Measurements from ENCODE around the gene LAMA4. TPM values are rescaled to one million over a fixed set of nuclear protein-coding genes. Genes with fewer than 3 reads are reported as not detected.

The LAMA4 gene
- total and polyA plus RNA-seq, 2 of the 13 experiments (the other 11 are each of a cell fraction or from before 2014, with no cell fraction given): not detected

- TF ChIP-seq ZHX2 (IDR thresholded peaks at IDR 0.05; ENCODE audit: low read depth): no peak
- no peak for TF ChIP-seq ZHX2 (CRISPR knock-in tag; IDR thresholded peaks at IDR 0.05; ENCODE audit: borderline replicate concordance)
- TF ChIP-seq ZNF343 (CRISPR knock-in tag; IDR thresholded peaks at IDR 0.05): no peak
- TF ChIP-seq MTF1 (CRISPR knock-in tag; IDR thresholded peaks at IDR 0.05): no peak
- TF ChIP-seq FOXC1 (CRISPR knock-in tag; IDR thresholded peaks at IDR 0.05; ENCODE audit: borderline replicate concordance): no peak
- TF ChIP-seq TAF1 (CRISPR knock-in tag; IDR thresholded peaks at IDR 0.05): no peak
- no peak for TF ChIP-seq TRIM22 (IDR thresholded peaks at IDR 0.05)
- no peak for TF ChIP-seq ZNF230 (CRISPR knock-in tag; IDR thresholded peaks at IDR 0.05)
- TF ChIP-seq SNAI1 (CRISPR knock-in tag; IDR thresholded peaks at IDR 0.05; ENCODE audit: borderline replicate concordance): no peak; the same call in 1 of the 2 replicates
- no peak for TF ChIP-seq ZNF616 (CRISPR knock-in tag; IDR thresholded peaks at IDR 0.05; ENCODE audit: low read depth)
- peak; percentile 19 for TF ChIP-seq SKI (IDR thresholded peaks at IDR 0.05; ENCODE audit: partially characterized antibody)
- TF ChIP-seq MEIS1 (CRISPR knock-in tag; IDR thresholded peaks at IDR 0.05; ENCODE audit: borderline replicate concordance): no peak
- TF ChIP-seq ZNF17 (CRISPR knock-in tag; IDR thresholded peaks at IDR 0.05): no peak
- no peak for TF ChIP-seq XRCC5 (optimal IDR thresholded peaks at IDR 0.05; ENCODE audit: low read length)
- TF ChIP-seq NKX3-1 (CRISPR knock-in tag; IDR thresholded peaks at IDR 0.05): no peak
- no peak for TF ChIP-seq PCBP1 (IDR thresholded peaks at IDR 0.05; ENCODE audit: borderline replicate concordance, low read depth, low read length)
- no peak for TF ChIP-seq CSRNP2 (CRISPR knock-in tag; conservative IDR thresholded peaks at IDR 0.05; ENCODE audit: low read depth)
Observed at GRCh38 chr6:112145080-112145573, 109.2 kb downstream of the LAMA4 start (continued).
